Pancreas (tissue), 10 donors: Measurements from ENCODE around the gene MEI4. TPM values are rescaled to one million over a fixed set of nuclear protein-coding genes. Genes with fewer than 3 reads are reported as not detected.

ENCODE experiments used
- ATAC-seq, 4 donors: fragments of 200-7000 bp; cut with Tn5 transposase; one replicate each; pipeline versions ENCODE4 v1.8.0 to v1.9.1; 2020; ENCODE audit warnings: mild to moderate bottlenecking in 4 of 4, moderate library complexity in 4 of 4
- DNase-seq, 6 donors: peaks; one replicate each; pipeline ENCODE4 v3.0.0-alpha.2; 2020
- FAIRE-seq: peaks from 2 replicates; lab custom pipeline; 2012; peaks lifted over from hg19 to GRCh38; lab: Jason Lieb, UNC
- H3K27ac ChIP-seq, 4 donors: fragments of 200-600 bp; sonication (generic); 1 replicate in 3 of 4; 2 replicates in 1 of 4; pipeline versions ENCODE4 v1.5.0 to v1.8.0; 2020
- H3K27me3 ChIP-seq, 4 donors: fragments of 200-600 bp; one replicate each; pipeline ENCODE4 v1.8.0; 2021
- H3K36me3 ChIP-seq, 3 donors: fragments of 200-600 bp; sonication (generic) in 1 of 3; one replicate each; pipeline versions ENCODE4 v1.5.0 to v1.8.0; 2020 to 2021
- H3K4me1 ChIP-seq, 3 donors: fragments of 200-600 bp; one replicate each; pipeline ENCODE4 v1.8.0; 2021
- H3K4me3 ChIP-seq, 4 donors: fragments of 200-600 bp; sonication (generic) in 2 of 4; one replicate each; pipeline versions ENCODE4 v1.5.0 to v1.8.0; 2020 to 2021
- H3K9me3 ChIP-seq, 4 donors: fragments of 200-600 bp; one replicate each; pipeline ENCODE4 v1.8.0; 2021
- WGBS, 2 donors: extraction: QIAGEN DNeasy Blood & Tissue Kit; methylation state at CpG; one replicate each; pipeline ENCODE4 v1.1.7; 2013; 5-methylcytosine and 5-hydroxymethylcytosine counted together
- intact Hi-C, 3 donors: fragments of 100-400 bp; cut with DNase I; formaldehyde crosslinking; loops; one replicate each; pipeline versions ENCODE4 v1.11.1 to v1.14.2; 2022
- polyA plus RNA-seq, 2 donors: library from polyadenylated mRNA; stranded (reverse); fragments of 200-250 nt; gene quantifications; one replicate each; pipeline ENCODE4 v1.2.3, GENCODE V29; 2013
- total RNA-seq, 6 donors: library from RNA; stranded (reverse); fragmentation: NEBNext Ultra II Directional in 4 of 6; extraction: Animal tissue kit (Norgen Biotek cat#: 25700) in 4 of 6; gene quantifications; one replicate each; pipeline versions ENCODE4 v1.2.1 to v1.2.4, GENCODE V29; 2021 to 2023
- TF ChIP-seq, protein P1 (sequence below), 4 donors: fragments of 200-600 bp; sonication (generic) in 3 of 4; IDR thresholded peaks; one replicate each; pipeline versions ENCODE4 v1.5.0 to v1.8.0; 2021; ENCODE audit warnings: antibody characterized with exemption in 4 of 4
- donor health status: healthy with polysubstance abuse.
- donor health status: DM: no; HTN: no; CAD: no; lungs with moderate emphysema.
- donor health status: DM: no; HTN: no; CAD: no.
- donor health status: control.
- donor health status: control.
- donor health status: Bipolar disorder and iron deficiency.
- donor health status: DM: yes; HTN: yes; CAD: no.
- donor health status: DM: no; HTN: no; CAD: no.
- donor health status: DM: no; HTN: no; CAD: no.
- donor health status: DM: yes; HTN: yes; CAD: no.

The MEI4 gene
- total and polyA plus RNA-seq, 8 donors: 0.30 to 1.9 (median 1.1) TPM

- no peak for ATAC-seq
- 77 to 87% methylated on average over 6 of the region's 6 CpGs for WGBS, 2 donors
Observed at GRCh38 chr6:77796824-77797809, 144.3 kb downstream of the MEI4 start.

DNA sequence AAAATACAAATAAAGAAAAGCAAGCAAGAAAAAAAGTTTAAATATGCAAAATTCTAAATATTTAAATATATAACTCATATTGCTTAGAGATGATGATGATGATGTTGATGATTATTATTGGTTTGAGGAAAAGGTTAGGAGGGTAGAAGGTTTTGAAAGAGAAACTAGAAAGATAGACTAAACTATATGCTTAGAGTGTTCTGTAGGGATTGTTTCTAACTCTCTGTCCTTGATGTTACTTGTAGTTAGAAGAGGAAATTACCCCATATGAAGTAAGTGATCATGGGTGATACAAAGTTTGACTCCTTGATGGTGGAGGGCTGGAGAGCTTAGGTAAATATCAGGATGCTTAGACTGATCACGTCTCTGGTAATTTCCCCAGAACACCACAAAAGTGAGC lies 159.5 kb downstream of the MEI4 start:
- no peak for FAIRE-seq
- ATAC-seq: no peak
- intact Hi-C loops: no loop called here

More at GRCh38 chr6:77796824-77797809, 144.3 kb downstream of the MEI4 start:
- intact Hi-C loops: no loop called here
- H3K27me3 ChIP-seq: no peaks in the 10 kb centered on the region
- H3K9me3 ChIP-seq: no peaks in the 10 kb centered on the region
- FAIRE-seq (no peak), DNase-seq (no peak)
- no peak overlapping the region for H3K27ac ChIP-seq
- H3K4me3 ChIP-seq: no peak overlapping the region
- TF ChIP-seq, protein P1, sequence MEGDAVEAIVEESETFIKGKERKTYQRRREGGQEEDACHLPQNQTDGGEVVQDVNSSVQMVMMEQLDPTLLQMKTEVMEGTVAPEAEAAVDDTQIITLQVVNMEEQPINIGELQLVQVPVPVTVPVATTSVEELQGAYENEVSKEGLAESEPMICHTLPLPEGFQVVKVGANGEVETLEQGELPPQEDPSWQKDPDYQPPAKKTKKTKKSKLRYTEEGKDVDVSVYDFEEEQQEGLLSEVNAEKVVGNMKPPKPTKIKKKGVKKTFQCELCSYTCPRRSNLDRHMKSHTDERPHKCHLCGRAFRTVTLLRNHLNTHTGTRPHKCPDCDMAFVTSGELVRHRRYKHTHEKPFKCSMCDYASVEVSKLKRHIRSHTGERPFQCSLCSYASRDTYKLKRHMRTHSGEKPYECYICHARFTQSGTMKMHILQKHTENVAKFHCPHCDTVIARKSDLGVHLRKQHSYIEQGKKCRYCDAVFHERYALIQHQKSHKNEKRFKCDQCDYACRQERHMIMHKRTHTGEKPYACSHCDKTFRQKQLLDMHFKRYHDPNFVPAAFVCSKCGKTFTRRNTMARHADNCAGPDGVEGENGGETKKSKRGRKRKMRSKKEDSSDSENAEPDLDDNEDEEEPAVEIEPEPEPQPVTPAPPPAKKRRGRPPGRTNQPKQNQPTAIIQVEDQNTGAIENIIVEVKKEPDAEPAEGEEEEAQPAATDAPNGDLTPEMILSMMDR (IDR thresholded peaks at IDR 0.05): no peak
- no peaks in the 10 kb centered on the region for H3K4me1 ChIP-seq
- no peaks in the 10 kb centered on the region for H3K36me3 ChIP-seq

DNA sequence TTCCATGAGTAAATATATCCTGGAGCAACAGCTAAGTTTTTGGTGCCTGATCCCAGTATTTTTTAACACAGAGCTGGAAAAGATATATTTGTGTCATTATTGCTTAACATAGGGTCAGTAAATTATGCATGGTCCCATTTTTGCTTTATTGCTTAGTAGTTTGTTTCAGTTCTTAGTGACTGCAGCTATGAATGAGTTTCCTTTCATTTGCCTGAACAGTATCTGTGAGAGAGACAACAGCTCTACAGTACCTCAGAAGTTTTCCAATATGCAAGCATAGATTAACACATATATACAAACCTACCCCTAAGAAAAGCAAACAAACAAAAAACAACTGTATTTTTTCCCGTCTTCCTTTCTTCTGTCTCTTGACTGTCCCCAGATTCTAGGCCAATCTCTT lies 160.3 kb downstream of the MEI4 start:
- intact Hi-C loops: no loop called here

More for the DNA sequence above, 159.5 kb downstream of the MEI4 start:
- DNase-seq: no peak
- H3K36me3 ChIP-seq: no peaks in the 10 kb centered on the region
- no peak overlapping the region for H3K4me3 ChIP-seq
- H3K9me3 ChIP-seq: no peaks in the 10 kb centered on the region
- WGBS, 2 donors: 68 to 87% methylated on average over 1 of the region's 1 CpG
- no peaks in the 10 kb centered on the region for H3K4me1 ChIP-seq
- H3K27me3 ChIP-seq: no peaks in the 10 kb centered on the region
- TF ChIP-seq, protein P1 (IDR thresholded peaks at IDR 0.05): no peak
- H3K27ac ChIP-seq: no peak overlapping the region

GRCh38 chr6:77814119-77814518 lies 161.3 kb downstream of the MEI4 start:
- H3K27ac ChIP-seq: no peak overlapping the region
- FAIRE-seq: no peak
- H3K36me3 ChIP-seq: no peaks in the 10 kb centered on the region
- no peak overlapping the region for H3K4me3 ChIP-seq
- ATAC-seq: no peak
- TF ChIP-seq, protein P1 (IDR thresholded peaks at IDR 0.05): no peak
- no peaks in the 10 kb centered on the region for H3K27me3 ChIP-seq
- H3K9me3 ChIP-seq: no peaks in the 10 kb centered on the region
- no peak for DNase-seq
- 88 to 95% methylated on average over 1 of the region's 1 CpG for WGBS, 2 donors
- H3K4me1 ChIP-seq: no peaks in the 10 kb centered on the region
- intact Hi-C loops: no loop called here

More for the DNA sequence above, 160.3 kb downstream of the MEI4 start:
- ATAC-seq: no peak
- H3K27ac ChIP-seq: no peak overlapping the region
- TF ChIP-seq, protein P1 (IDR thresholded peaks at IDR 0.05): no peak
- 93 to 94% methylated on average over 1 of the region's 1 CpG for WGBS, 2 donors
- H3K36me3 ChIP-seq: no peaks in the 10 kb centered on the region
- no peaks in the 10 kb centered on the region for H3K9me3 ChIP-seq
- no peaks in the 10 kb centered on the region for H3K4me1 ChIP-seq
- no peak for DNase-seq
- no peak for FAIRE-seq
- no peak overlapping the region for H3K4me3 ChIP-seq
- no peaks in the 10 kb centered on the region for H3K27me3 ChIP-seq

DNA sequence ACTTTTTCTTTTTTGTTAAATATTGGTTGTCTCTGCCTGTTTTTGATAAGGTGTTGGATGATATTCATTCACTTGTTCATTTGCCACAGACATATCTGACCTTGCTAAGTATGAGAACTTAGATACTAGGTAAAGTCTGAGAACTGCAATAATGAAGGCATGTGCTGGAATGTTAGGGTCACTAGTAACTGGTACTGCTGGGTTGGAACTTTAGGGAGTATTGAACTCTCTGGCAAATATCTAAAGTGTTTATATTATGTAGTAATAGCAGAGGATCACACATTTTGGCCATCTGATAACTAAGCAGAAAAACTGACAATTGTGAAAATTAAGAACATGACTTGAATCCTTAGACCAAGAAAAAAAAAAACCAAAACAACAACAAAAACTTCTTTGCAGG lies 162.7 kb downstream of the MEI4 start:
- FAIRE-seq (no peak), DNase-seq (no peak), ATAC-seq (no peak)
- Histone ChIP-seq H3K27me3 (no peaks in the 10 kb centered on the region), H3K36me3 (no peaks in the 10 kb centered on the region), H3K4me1 (no peaks in the 10 kb centered on the region), H3K9me3 (no peaks in the 10 kb centered on the region), H3K27ac (no peak overlapping the region), H3K4me3 (no peak overlapping the region)
- intact Hi-C loops: no loop called here
- TF ChIP-seq, protein P1 (IDR thresholded peaks at IDR 0.05): no peak
